ENCODE results near the gene ETV6.

The ETV6 gene

DNA sequence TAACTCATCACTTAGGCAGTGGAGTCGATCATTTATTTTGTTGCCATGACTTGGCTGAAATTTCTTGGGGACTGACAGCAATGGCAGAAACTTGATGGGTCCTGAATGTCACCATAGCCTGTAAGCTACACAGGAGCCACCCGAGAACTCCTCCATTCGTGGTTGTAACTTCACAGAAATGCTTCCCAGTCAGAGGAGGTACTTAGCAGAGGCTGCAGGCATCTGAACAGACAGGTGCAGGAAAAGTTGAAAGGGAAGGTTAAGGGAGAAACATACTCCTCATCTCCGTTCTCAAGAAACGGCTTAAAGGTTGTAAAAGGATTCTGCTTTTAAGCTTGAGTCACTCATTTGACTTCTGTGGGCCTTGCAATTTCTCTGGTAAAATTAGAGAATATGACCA, 47.7 kb downstream of the ETV6 start:
- TF ChIP-seq, protein P1, sequence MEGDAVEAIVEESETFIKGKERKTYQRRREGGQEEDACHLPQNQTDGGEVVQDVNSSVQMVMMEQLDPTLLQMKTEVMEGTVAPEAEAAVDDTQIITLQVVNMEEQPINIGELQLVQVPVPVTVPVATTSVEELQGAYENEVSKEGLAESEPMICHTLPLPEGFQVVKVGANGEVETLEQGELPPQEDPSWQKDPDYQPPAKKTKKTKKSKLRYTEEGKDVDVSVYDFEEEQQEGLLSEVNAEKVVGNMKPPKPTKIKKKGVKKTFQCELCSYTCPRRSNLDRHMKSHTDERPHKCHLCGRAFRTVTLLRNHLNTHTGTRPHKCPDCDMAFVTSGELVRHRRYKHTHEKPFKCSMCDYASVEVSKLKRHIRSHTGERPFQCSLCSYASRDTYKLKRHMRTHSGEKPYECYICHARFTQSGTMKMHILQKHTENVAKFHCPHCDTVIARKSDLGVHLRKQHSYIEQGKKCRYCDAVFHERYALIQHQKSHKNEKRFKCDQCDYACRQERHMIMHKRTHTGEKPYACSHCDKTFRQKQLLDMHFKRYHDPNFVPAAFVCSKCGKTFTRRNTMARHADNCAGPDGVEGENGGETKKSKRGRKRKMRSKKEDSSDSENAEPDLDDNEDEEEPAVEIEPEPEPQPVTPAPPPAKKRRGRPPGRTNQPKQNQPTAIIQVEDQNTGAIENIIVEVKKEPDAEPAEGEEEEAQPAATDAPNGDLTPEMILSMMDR (conservative IDR thresholded peaks at IDR 0.05; ENCODE audit: low read depth, low read length), result no peak
- H3K36me3 ChIP-seq (ENCODE audit: insufficient read depth), result no peaks in the 10 kb centered on the region
- no peaks in the 10 kb centered on the region; the same call in 1 of the 2 replicates for H3K79me2 ChIP-seq (ENCODE audit: insufficient read depth, low read depth)
- H3K27me3 ChIP-seq (ENCODE audit: insufficient read depth, low read depth), result no peaks in the 10 kb centered on the region
- H3K4me3 ChIP-seq (IDR thresholded peaks at IDR 0.05; ENCODE audit: insufficient read depth, low read depth, low read length), result no peak overlapping the region
- H3K4me2 ChIP-seq, result no peak overlapping the region
- H2AFZ ChIP-seq (ENCODE audit: low read depth), result no peak overlapping the region
- H3K4me1 ChIP-seq (ENCODE audit: low read depth, poor library complexity, severe bottlenecking), result no peaks in the 10 kb centered on the region
- H4K20me1 ChIP-seq (ENCODE audit: insufficient read depth), result no peaks in the 10 kb centered on the region
- H3K9ac ChIP-seq, result no peak overlapping the region
- no peak overlapping the region for H3K27ac ChIP-seq

- Histone ChIP-seq H3K36me3 (ENCODE audit: insufficient read depth) (no peaks in the 10 kb centered on the region), H3K4me2 (no peak overlapping the region), H4K20me1 (ENCODE audit: insufficient read depth) (no peaks in the 10 kb centered on the region), H2AFZ (ENCODE audit: low read depth) (no peak overlapping the region), H3K9ac (no peak overlapping the region), H3K79me2 (ENCODE audit: insufficient read depth, low read depth) (no peaks in the 10 kb centered on the region; the same call in 1 of the 2 replicates), H3K4me3 (IDR thresholded peaks at IDR 0.05; ENCODE audit: insufficient read depth, low read depth, low read length) (no peak overlapping the region), H3K27ac (no peak overlapping the region), H3K27me3 (ENCODE audit: insufficient read depth, low read depth) (no peaks in the 10 kb centered on the region), H3K4me1 (ENCODE audit: low read depth, poor library complexity, severe bottlenecking) (peaks cover 2% of the 10 kb centered on the region)
- TF ChIP-seq, protein P1 (conservative IDR thresholded peaks at IDR 0.05; ENCODE audit: low read depth, low read length), result no peak
Measured at GRCh38 chr12:11697670-11698387, 48.4 kb downstream of the ETV6 start.

DNA sequence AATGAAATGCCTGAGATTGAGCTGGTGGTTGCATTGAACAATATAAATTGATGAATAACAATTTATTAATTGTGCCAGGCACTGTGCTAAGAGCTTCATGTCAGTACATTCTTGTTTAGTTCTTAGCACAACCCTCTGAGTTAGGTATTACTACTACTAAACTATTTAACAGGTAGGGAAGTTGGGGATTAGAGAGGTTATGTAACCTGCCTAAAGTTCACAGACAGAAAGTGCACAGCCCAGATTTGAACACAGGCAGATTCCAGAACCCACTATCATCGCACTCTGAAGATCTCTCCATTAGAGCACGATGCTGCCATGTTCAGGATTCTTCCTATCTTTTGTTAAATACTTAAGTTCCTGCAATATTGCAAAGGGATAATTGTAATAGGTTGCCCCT, 49.3 kb downstream of the ETV6 start:
- no peak overlapping the region for H3K27ac ChIP-seq
- H3K4me2 ChIP-seq, result no peak overlapping the region
- H3K36me3 ChIP-seq (ENCODE audit: insufficient read depth), result no peaks in the 10 kb centered on the region
- TF ChIP-seq, protein P1 (conservative IDR thresholded peaks at IDR 0.05; ENCODE audit: low read depth, low read length), result no peak
- H3K4me3 ChIP-seq (IDR thresholded peaks at IDR 0.05; ENCODE audit: insufficient read depth, low read depth, low read length), result no peak overlapping the region
- H3K79me2 ChIP-seq (ENCODE audit: insufficient read depth, low read depth), result no peaks in the 10 kb centered on the region; the same call in 1 of the 2 replicates
- no peaks in the 10 kb centered on the region for H3K27me3 ChIP-seq (ENCODE audit: insufficient read depth, low read depth)
- H3K9ac ChIP-seq, result no peak overlapping the region
- H3K4me1 ChIP-seq (ENCODE audit: low read depth, poor library complexity, severe bottlenecking), result peaks cover 5% of the 10 kb centered on the region
- no peak overlapping the region for H2AFZ ChIP-seq (ENCODE audit: low read depth)
- no peaks in the 10 kb centered on the region for H4K20me1 ChIP-seq (ENCODE audit: insufficient read depth)

GRCh38 chr12:11701433-11701832, 52.0 kb downstream of the ETV6 start:
- H2AFZ ChIP-seq (ENCODE audit: low read depth), result no peak overlapping the region
- no peaks in the 10 kb centered on the region for H4K20me1 ChIP-seq (ENCODE audit: insufficient read depth)
- peaks cover 5% of the 10 kb centered on the region for H3K4me1 ChIP-seq (ENCODE audit: low read depth, poor library complexity, severe bottlenecking)
- TF ChIP-seq, protein P1 (conservative IDR thresholded peaks at IDR 0.05; ENCODE audit: low read depth, low read length), result no peak
- no peak overlapping the region for H3K4me2 ChIP-seq
- H3K79me2 ChIP-seq (ENCODE audit: insufficient read depth, low read depth), result no peaks in the 10 kb centered on the region
- no peaks in the 10 kb centered on the region for H3K36me3 ChIP-seq (ENCODE audit: insufficient read depth)
- no peak overlapping the region for H3K9ac ChIP-seq
- H3K4me3 ChIP-seq (IDR thresholded peaks at IDR 0.05; ENCODE audit: insufficient read depth, low read depth, low read length), result no peak overlapping the region
- H3K27ac ChIP-seq, result no peak overlapping the region
- no peaks in the 10 kb centered on the region for H3K27me3 ChIP-seq (ENCODE audit: insufficient read depth, low read depth)

Data from KMS-11 (cell line).